ENCODE data around the gene BACE1-AS. TPM values are rescaled to one million over a fixed set of nuclear protein-coding genes. Genes with fewer than 3 reads are reported as not detected.

Gene BACE1-AS
- total RNA-seq, 2 experiments from 2014 or later, result 3.2 to 4.0 TPM

- POLR2A ChIA-PET, result interaction anchor here (0.6 kb wide), 1 partner anchor 10 kb away, joined by 3 read pairs; no protein-coding TSS in a partner anchor
- Mint-ChIP-seq H3K4me3 (no peak overlapping the region), H3K9me3 (no peaks in the 10 kb centered on the region), H3K27ac (no peak overlapping the region), H3K4me1 (ENCODE audit: low read depth) (no peaks in the 10 kb centered on the region), H3K27me3 (no peaks in the 10 kb centered on the region), H3K36me3 (ENCODE audit: low read depth) (no peaks in the 10 kb centered on the region)
- no peak for DNase-seq
- ATAC-seq, result no peak
- CTCF ChIA-PET, result no interaction called here
- intact Hi-C loops (cut with micrococcal nuclease), result no loop called here
- no peak for TF ChIP-seq CTCF (IDR thresholded peaks at IDR 0.05)
These were observed 5.7 kb downstream of the BACE1-AS start for GRCh38 chr11:117296881-117297280.

- Mint-ChIP-seq H3K4me3 (no peak overlapping the region), H3K36me3 (ENCODE audit: low read depth) (no peaks in the 10 kb centered on the region), H3K4me1 (ENCODE audit: low read depth) (no peaks in the 10 kb centered on the region), H3K9me3 (no peaks in the 10 kb centered on the region), H3K27ac (no peak overlapping the region), H3K27me3 (no peaks in the 10 kb centered on the region)
- CTCF ChIA-PET, result no interaction called here
- POLR2A ChIA-PET, result no interaction called here
- intact Hi-C loops (cut with micrococcal nuclease), result no loop called here
- ATAC-seq (no peak), DNase-seq (no peak)
- TF ChIP-seq CTCF (IDR thresholded peaks at IDR 0.05), result no peak
These were observed 7.0 kb downstream of the BACE1-AS start for GRCh38 chr11:117298195-117298594.

DNA sequence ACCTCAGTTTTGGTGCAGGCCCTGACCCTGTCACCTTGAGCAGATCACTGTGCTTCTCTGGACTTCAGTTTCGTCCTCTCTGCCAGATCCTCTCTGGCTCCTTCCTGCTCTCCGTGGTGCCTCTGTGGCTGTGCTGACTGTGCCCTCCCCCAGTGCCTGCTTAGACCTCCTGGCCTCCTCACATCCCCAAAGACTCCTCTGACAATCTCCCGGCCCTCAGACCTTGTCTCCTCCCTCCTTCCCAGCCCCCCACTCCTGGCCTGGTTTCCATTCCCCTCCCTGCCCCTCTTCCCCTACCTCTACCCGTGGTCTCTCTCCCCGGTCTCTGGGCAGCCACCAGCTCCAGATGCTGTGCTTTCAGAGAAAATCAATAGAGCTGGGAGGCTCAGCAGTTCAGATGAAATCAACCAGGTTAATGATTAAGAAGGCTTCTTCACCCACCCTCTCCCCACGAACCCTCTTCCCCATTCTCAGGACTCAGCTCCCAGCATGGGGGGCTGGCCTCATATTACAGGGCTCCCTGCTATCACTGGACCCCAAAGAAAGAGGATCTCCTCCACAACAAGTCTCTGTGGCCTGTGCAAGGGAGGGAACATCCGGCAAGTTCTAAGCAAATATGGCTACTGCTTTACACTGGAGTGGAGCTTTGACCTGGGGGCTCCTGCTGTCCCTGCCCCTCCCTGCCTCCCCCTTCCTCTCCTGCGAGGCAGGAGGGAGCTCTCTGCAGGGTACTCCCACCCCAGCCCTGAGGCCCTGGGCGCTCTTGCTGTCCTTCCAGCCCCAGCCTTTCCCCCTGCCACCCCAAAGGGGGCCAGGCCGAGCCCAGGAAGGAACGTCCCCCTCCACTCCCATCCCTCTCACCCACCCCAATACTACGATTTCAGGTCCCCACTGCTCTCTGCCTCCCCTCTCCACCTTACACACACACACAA, 8.5 kb downstream of the BACE1-AS start:
- DNase-seq, result no peak
- no peaks in the 10 kb centered on the region for H3K36me3 Mint-ChIP-seq (ENCODE audit: low read depth)
- ChIA-PET POLR2A (no interaction called here), CTCF (interaction anchor here (1.4 kb wide), 1 partner anchor 12 kb away, joined by 4 read pairs; no protein-coding TSS in a partner anchor)
- no peaks in the 10 kb centered on the region for H3K9me3 Mint-ChIP-seq
- H3K27ac Mint-ChIP-seq, result no peak overlapping the region
- no peak overlapping the region for H3K4me3 Mint-ChIP-seq
- H3K4me1 Mint-ChIP-seq (ENCODE audit: low read depth), result no peaks in the 10 kb centered on the region
- ATAC-seq, result no peak
- intact Hi-C loops (cut with micrococcal nuclease), result no loop called here
- H3K27me3 Mint-ChIP-seq, result no peaks in the 10 kb centered on the region
- TF ChIP-seq CTCF (IDR thresholded peaks at IDR 0.05), result no peak

- H3K4me3 Mint-ChIP-seq, result no peak overlapping the region
- H3K27ac Mint-ChIP-seq, result no peak overlapping the region
- no peak for ATAC-seq
- DNase-seq, result no peak
- H3K9me3 Mint-ChIP-seq, result no peaks in the 10 kb centered on the region
- no peak for TF ChIP-seq CTCF (IDR thresholded peaks at IDR 0.05)
- ChIA-PET POLR2A (no interaction called here), CTCF (interaction anchor here (1.4 kb wide), 1 partner anchor 12 kb away, joined by 4 read pairs; no protein-coding TSS in a partner anchor)
- no peaks in the 10 kb centered on the region for H3K4me1 Mint-ChIP-seq (ENCODE audit: low read depth)
- H3K36me3 Mint-ChIP-seq (ENCODE audit: low read depth), result no peaks in the 10 kb centered on the region
- intact Hi-C loops (cut with micrococcal nuclease), result no loop called here
- no peaks in the 10 kb centered on the region for H3K27me3 Mint-ChIP-seq
These were observed 9.1 kb downstream of the BACE1-AS start for GRCh38 chr11:117300283-117300663.

GRCh38 chr11:117300773-117301172, 9.6 kb downstream of the BACE1-AS start:
- Mint-ChIP-seq H3K36me3 (ENCODE audit: low read depth) (no peaks in the 10 kb centered on the region), H3K4me3 (no peak overlapping the region), H3K9me3 (no peaks in the 10 kb centered on the region), H3K27ac (no peak overlapping the region), H3K27me3 (no peaks in the 10 kb centered on the region), H3K4me1 (ENCODE audit: low read depth) (no peaks in the 10 kb centered on the region)
- intact Hi-C loops (cut with micrococcal nuclease), result no loop called here
- CTCF ChIA-PET, result interaction anchor here (1.4 kb wide), 1 partner anchor 13 kb away, joined by 4 read pairs; no protein-coding TSS in a partner anchor
- no peak for DNase-seq
- no peak for TF ChIP-seq CTCF (IDR thresholded peaks at IDR 0.05)
- ATAC-seq, result no peak
- POLR2A ChIA-PET, result no interaction called here

Measured in activated CD8-positive, alpha-beta T cell treated with anti-CD3 and anti-CD28 coated beads for 36 hours (primary cell).